GM18858 (cell line): ENCODE measurements around the gene TSPAN1.

Experiments
- ATAC-seq: cut with Tn5 transposase; IDR thresholded peaks from one replicate; pipeline ENCODE4 v1.9.1; 2021; ENCODE audit not compliant: unreplicated experiment

TSPAN1 gene

DNA sequence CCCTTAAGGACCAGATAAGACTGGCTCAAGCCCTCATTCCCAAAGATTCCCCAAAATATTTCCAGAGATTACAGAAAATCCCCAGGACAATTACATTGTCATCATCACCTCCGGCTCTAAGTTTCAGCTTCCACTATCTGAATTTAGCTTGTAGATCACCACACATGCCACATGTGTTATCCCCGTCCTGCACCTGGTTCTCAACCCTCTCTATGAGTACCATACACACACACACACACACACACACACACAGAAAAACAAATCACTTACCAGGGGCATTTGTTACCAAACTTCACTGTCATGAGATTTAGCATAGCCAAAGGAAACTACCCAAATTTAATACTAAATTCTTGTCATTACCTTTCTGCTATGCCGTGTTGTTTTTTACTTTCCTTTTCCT lies 15.4 kb upstream of the TSPAN1 start:
- ATAC-seq: no peak

DNA sequence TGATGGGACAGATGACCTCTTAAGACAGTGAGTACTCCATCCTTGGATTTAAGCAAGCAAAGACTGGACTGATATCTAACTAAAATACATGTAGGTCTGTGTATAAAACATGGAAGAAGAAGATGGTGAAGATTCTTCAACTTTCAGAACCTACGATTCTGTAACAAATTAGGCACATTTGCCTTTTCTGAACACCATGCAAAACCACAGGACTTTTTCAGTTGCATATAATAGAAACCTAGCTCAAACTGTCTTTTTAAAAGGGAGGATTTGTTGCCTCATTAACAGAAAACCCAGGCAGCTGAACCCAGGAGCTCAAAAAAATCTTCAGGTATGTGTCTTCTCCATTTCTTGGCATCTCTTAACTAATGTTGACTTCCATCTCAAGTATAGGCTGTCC lies 14.7 kb upstream of the TSPAN1 start:
- ATAC-seq: no peak

GRCh38 chr1:46166521-46167462 lies 8.1 kb upstream of the TSPAN1 start:
- no peak for ATAC-seq

DNA sequence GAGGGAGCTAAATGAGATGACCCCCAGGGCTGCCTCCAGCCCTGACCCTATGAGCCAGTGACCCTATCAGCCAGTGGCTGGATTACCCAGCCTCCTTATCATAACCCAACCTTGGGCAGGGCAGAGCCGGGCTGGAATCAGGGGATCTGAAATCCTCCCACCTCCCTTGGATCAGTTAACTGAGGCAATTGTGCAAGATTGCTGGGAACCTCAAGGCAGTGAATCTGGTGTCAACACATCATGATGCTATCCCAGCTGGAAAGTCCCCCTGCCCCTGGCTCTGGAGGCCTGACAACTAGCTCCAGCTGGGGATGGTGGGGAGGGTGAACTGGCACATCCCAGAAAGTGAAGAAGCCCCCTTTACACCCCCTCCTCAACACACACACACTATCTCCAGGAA lies 6.4 kb upstream of the TSPAN1 start:
- no peak for ATAC-seq

- no peak for ATAC-seq
These were observed 5.0 kb upstream of the TSPAN1 start for GRCh38 chr1:46169811-46170454.

- no peak for ATAC-seq
These were observed 3.5 kb upstream of the TSPAN1 start for GRCh38 chr1:46171351-46171750.

- ATAC-seq: no peak
These were observed 3.0 kb upstream of the TSPAN1 start for GRCh38 chr1:46171871-46172270.

GRCh38 chr1:46172321-46172720 lies 2.6 kb upstream of the TSPAN1 start:
- ATAC-seq: no peak

DNA sequence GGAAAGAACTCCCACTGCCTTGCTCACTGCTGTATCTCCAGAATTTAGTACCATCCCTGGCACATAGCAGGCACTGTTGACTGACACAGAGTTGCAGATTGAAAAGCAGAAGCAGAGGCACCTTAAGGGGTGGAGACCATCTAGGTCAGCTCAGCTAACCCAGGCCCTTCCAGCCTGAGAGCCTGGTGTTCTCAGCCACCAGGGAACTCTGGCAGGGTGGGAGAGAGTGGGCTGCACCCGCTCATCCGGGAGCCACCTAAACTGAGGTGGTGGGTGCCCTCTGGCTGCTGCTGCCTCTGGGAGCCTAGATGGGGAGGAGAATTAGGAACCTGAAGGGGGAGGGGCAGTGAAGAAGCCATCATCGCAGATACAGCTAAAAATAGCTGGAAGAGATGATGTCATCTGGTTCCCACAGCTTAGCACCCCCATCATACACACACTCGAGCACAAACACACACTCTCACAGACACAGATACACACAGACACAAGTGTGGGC lies 1.5 kb upstream of the TSPAN1 start:
- no peak for ATAC-seq

- no peak for ATAC-seq
These were observed 356 bp downstream of the TSPAN1 start for GRCh38 chr1:46175243-46175642.

GRCh38 chr1:46176211-46176865 lies 1.5 kb downstream of the TSPAN1 start, which contains the start of gene P3R3URF:
Gene P3R3URF (minus strand): TSS chr1:46176488. CDS start chr1:46176471, 17 bp downstream.
- ATAC-seq: no peak

- ATAC-seq: no peak
These were observed 4.5 kb downstream of the TSPAN1 start for GRCh38 chr1:46179138-46180081.

GRCh38 chr1:46180082-46180616 lies 5.3 kb downstream of the TSPAN1 start:
- ATAC-seq: no peak

DNA sequence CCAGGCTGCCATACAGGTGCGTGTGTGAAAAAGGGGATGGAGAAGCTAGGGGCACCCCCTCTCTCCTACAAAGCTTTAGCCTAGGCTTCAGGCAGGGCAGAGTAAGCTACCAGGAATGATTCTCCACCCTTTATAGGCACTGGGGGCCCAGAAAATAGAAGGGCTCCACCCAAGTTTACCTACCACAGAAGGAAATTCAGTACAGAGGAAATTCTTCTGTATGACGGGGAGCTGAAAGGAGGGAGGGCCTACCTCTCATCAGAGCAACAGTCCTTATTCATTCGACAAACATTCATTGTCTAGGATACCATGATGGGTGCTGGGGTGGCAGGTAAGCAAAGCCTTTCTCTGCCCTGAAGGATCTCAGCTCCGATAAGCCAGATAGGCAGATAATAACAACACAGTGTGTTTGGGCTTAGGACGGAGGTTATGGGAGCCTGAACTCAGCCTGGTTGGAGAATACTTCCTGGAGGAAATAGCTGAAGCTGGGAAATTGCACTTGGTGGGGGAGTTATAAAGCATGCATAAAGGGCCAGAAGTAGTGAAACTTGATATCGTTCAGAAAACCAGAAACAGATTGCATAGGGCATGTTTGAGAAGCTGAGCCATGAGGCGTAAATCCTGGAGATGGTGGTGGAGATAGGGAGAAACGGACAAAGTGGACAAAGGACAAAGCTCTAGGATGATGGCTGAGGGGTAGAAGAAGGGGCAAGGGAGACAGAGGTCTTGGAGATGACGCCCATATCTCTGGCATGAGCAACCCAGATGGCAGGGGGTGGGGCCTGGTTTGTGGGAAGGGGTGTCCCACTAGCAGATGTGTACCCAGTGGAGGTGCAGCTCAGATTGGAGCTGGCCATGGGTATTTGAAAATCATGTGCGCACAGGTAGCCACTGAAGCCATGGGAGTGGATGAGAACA lies 6.7 kb downstream of the TSPAN1 start:
- ATAC-seq: no peak

DNA sequence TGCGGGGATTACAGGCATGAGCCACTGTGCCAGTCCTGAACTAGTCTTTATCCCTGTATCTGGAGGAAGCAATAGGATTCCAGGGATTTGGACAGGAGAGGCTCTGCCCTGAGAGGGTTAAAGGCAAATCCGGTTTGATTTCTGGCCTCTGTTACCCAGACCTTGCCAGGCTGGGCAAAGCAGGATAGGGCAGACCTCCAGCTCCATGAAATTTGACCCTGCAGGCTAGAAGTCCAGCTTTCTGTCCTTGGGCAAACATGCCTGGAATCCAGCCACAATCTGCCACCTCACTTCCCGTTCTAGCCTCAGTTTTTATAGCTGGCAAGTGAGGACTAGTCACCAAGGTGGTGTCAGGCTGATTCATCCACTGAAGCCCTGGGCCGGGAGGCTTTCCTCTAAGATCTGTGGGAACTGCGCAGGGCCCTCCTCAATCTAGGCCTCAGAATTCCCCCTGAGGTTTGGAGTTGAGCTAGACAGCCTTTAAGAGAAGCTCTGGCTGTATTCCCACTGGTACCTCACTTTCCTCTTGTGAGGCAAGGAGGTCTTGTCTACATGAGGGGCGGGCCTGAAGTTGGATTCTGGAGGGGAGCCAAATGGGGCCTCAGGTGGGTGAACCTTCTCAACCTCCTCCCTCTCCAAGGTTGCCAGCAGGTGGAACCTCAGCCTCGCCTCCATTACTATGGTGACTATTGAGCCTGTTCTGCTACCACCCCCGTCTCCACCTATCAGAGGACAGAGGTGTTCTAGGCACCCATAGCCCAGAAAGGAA lies 8.4 kb downstream of the TSPAN1 start:
- ATAC-seq: no peak

DNA sequence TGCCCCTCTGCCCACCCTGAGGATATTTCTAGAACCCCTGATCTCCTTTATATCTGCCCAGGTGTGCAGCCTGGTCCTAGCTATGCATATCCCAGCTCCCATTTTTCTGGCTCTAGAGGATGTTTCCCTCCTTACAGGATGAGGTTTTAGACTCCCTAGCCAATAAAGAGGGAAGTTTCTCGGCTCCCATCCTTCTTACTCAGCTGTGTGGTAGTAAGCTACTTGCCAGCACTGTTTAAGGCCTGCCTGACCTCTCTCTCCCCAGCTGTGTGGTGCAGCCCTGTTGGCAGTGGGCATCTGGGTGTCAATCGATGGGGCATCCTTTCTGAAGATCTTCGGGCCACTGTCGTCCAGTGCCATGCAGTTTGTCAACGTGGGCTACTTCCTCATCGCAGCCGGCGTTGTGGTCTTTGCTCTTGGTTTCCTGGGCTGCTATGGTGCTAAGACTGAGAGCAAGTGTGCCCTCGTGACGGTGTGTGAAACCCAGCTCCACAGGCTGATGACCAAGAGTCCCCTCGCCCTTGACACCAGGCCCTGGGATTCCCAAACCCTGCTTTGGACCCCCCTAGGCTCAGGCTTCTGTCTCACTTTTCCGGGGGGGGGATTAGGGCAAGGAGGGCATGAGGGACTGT lies 9.2 kb downstream of the TSPAN1 start:
- ATAC-seq: no peak

DNA sequence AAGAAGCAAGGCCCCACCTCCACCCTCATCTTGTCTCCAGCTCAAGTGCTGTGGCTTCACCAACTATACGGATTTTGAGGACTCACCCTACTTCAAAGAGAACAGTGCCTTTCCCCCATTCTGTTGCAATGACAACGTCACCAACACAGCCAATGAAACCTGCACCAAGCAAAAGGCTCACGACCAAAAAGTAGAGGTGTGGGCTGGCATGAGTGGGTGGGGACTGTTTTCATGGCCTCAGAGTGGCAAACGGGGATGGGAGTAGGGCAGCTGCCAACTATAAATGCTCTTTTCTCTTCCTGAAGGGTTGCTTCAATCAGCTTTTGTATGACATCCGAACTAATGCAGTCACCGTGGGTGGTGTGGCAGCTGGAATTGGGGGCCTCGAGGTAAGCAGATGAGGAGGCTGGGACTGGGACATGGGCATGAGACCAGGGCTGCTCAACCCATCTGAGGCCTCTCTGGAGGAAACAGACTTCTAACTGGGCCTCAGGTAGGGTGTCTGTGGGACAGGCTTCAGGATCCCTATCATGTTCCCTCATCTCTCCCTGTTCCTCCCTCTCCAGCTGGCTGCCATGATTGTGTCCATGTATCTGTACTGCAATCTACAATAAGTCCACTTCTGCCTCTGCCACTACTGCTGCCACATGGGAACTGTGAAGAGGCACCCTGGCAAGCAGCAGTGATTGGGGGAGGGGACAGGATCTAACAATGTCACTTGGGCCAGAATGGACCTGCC lies 10.2 kb downstream of the TSPAN1 start:
- ATAC-seq: no peak
